Bone marrow (tissue), 2 donors: ENCODE data around the gene ATP11C.
A peak's percentile ranks its signal among the peaks of the same experiment; 100 is the strongest.
"Not testable (repeated sequence)": the region's sequence is repeated elsewhere in the genome, so short reads cannot be mapped to it uniquely, and the experiment has no call there.

Source experiments
- DNase-seq, 2 donors: peaks; one replicate each; lab custom pipeline; 2025; lab: John Stamatoyannopoulos, UW

The ATP11C gene

GRCh38 chrX:139851730-139852129 is 81.1 kb downstream of the ATP11C start:
- no peak for DNase-seq

GRCh38 chrX:139850968-139851367 is 81.9 kb downstream of the ATP11C start:
- no peak for DNase-seq

- no peak for DNase-seq
These were observed 88.0 kb downstream of the ATP11C start for GRCh38 chrX:139844884-139845283.

- no peak for DNase-seq
These were observed 88.7 kb downstream of the ATP11C start for GRCh38 chrX:139844163-139844562.

- DNase-seq = no peak
These were observed 90.3 kb downstream of the ATP11C start for GRCh38 chrX:139842326-139843185.

- not testable (repeated sequence) for DNase-seq
These were observed 96.5 kb downstream of the ATP11C start for GRCh38 chrX:139836335-139836734.

- DNase-seq = no peak
These were observed 98.0 kb downstream of the ATP11C start for GRCh38 chrX:139834879-139835278.

- no peak for DNase-seq
These were observed 100.0 kb downstream of the ATP11C start for GRCh38 chrX:139832718-139833309.

GRCh38 chrX:139831675-139832456 is 101.0 kb downstream of the ATP11C start:
- peak in 1 of 2 donors; percentile 8 for DNase-seq

- DNase-seq = no peak
These were observed 101.8 kb downstream of the ATP11C start for GRCh38 chrX:139831017-139831416.

- no peak for DNase-seq
These were observed 104.0 kb downstream of the ATP11C start for GRCh38 chrX:139828830-139829229.

- DNase-seq = no peak
These were observed 104.8 kb downstream of the ATP11C start for GRCh38 chrX:139828033-139828432.

GRCh38 chrX:139826065-139827044 is 106.5 kb downstream of the ATP11C start:
- no peak for DNase-seq

- DNase-seq = no peak
These were observed 107.2 kb downstream of the ATP11C start for GRCh38 chrX:139825618-139826017.

GRCh38 chrX:139823806-139824205 is 109.0 kb downstream of the ATP11C start:
- DNase-seq = no peak

GRCh38 chrX:139820358-139820984 is 112.4 kb downstream of the ATP11C start:
- no peak for DNase-seq

- no peak for DNase-seq
These were observed 116.6 kb downstream of the ATP11C start for GRCh38 chrX:139816204-139816603.

GRCh38 chrX:139815771-139816170 is 117.1 kb downstream of the ATP11C start:
- no peak for DNase-seq

GRCh38 chrX:139811942-139812629 is 120.8 kb downstream of the ATP11C start:
- DNase-seq = no peak

GRCh38 chrX:139804482-139804881 is 128.4 kb downstream of the ATP11C start:
- no peak for DNase-seq
